ENCODE results near the gene RPE. TPM values are rescaled to one million over a fixed set of nuclear protein-coding genes. Genes with fewer than 3 reads are reported as not detected.

The RPE gene
- total RNA-seq, 2 experiments from 2014 or later: 50.2 to 52.6 TPM

GRCh38 chr2:209985874-209986273, 16.6 kb upstream of the RPE start:
- DNase-seq: no peak
- Mint-ChIP-seq H3K4me3 (no peak overlapping the region), H3K27ac (no peak overlapping the region), H3K27me3 (peaks cover 23% of the 10 kb centered on the region), H3K36me3 (no peaks in the 10 kb centered on the region), H3K9me3 (no peaks in the 10 kb centered on the region), H3K4me1 (no peaks in the 10 kb centered on the region)

- Mint-ChIP-seq H3K27ac (no peak overlapping the region), H3K36me3 (no peaks in the 10 kb centered on the region), H3K9me3 (no peaks in the 10 kb centered on the region), H3K4me3 (no peak overlapping the region), H3K27me3 (peaks cover 26% of the 10 kb centered on the region), H3K4me1 (no peaks in the 10 kb centered on the region)
- no peak for DNase-seq
Observed at GRCh38 chr2:209986415-209986814, 16.0 kb upstream of the RPE start.

GRCh38 chr2:209988010-209988409, 14.4 kb upstream of the RPE start:
- H3K27ac Mint-ChIP-seq: no peak overlapping the region
- no peak overlapping the region for H3K4me3 Mint-ChIP-seq
- peaks cover 30% of the 10 kb centered on the region for H3K27me3 Mint-ChIP-seq
- no peak for DNase-seq
- H3K4me1 Mint-ChIP-seq: no peaks in the 10 kb centered on the region
- no peaks in the 10 kb centered on the region for H3K36me3 Mint-ChIP-seq
- no peaks in the 10 kb centered on the region for H3K9me3 Mint-ChIP-seq

GRCh38 chr2:209990838-209991237, 11.6 kb upstream of the RPE start:
- H3K27ac Mint-ChIP-seq: no peak overlapping the region
- no peak for DNase-seq
- H3K27me3 Mint-ChIP-seq: peaks cover 19% of the 10 kb centered on the region
- H3K4me3 Mint-ChIP-seq: no peak overlapping the region
- no peaks in the 10 kb centered on the region for H3K9me3 Mint-ChIP-seq
- H3K36me3 Mint-ChIP-seq: no peaks in the 10 kb centered on the region
- H3K4me1 Mint-ChIP-seq: no peaks in the 10 kb centered on the region

GRCh38 chr2:209993968-209994367, 8.5 kb upstream of the RPE start:
- no peak overlapping the region for H3K4me3 Mint-ChIP-seq
- no peaks in the 10 kb centered on the region for H3K36me3 Mint-ChIP-seq
- DNase-seq: no peak
- H3K27me3 Mint-ChIP-seq: peaks cover 16% of the 10 kb centered on the region
- H3K27ac Mint-ChIP-seq: no peak overlapping the region
- H3K4me1 Mint-ChIP-seq: peaks cover 2% of the 10 kb centered on the region
- H3K9me3 Mint-ChIP-seq: no peaks in the 10 kb centered on the region

- Mint-ChIP-seq H3K27me3 (no peaks in the 10 kb centered on the region), H3K4me3 (no peak overlapping the region), H3K9me3 (peaks cover 3% of the 10 kb centered on the region), H3K36me3 (peaks cover 5% of the 10 kb centered on the region), H3K4me1 (peaks cover 14% of the 10 kb centered on the region), H3K27ac (no peak overlapping the region)
- DNase-seq: no peak
Observed at GRCh38 chr2:209998596-209998995, 3.8 kb upstream of the RPE start.

GRCh38 chr2:210000464-210001324, 1.7 kb upstream of the RPE start:
- Mint-ChIP-seq H3K4me3 (no peak overlapping the region), H3K27ac (no peak overlapping the region), H3K36me3 (peaks cover 15% of the 10 kb centered on the region), H3K27me3 (no peaks in the 10 kb centered on the region), H3K4me1 (peaks cover 30% of the 10 kb centered on the region), H3K9me3 (peaks cover 3% of the 10 kb centered on the region)
- no peak for DNase-seq

GRCh38 chr2:210003359-210003758, 921 bp downstream of the RPE start:
- no peaks in the 10 kb centered on the region for H3K27me3 Mint-ChIP-seq
- H3K27ac Mint-ChIP-seq: peak overlapping the region; percentile 96
- peak overlapping the region; percentile 92 for H3K4me3 Mint-ChIP-seq
- peaks cover 3% of the 10 kb centered on the region for H3K9me3 Mint-ChIP-seq
- H3K4me1 Mint-ChIP-seq: peaks cover 50% of the 10 kb centered on the region
- DNase-seq: no peak
- H3K36me3 Mint-ChIP-seq: peaks cover 28% of the 10 kb centered on the region

GRCh38 chr2:210004881-210005280, 2.4 kb downstream of the RPE start:
- Mint-ChIP-seq H3K36me3 (peaks cover 30% of the 10 kb centered on the region), H3K4me3 (peak overlapping the region; percentile 42), H3K9me3 (peaks cover 3% of the 10 kb centered on the region), H3K4me1 (peaks cover 50% of the 10 kb centered on the region), H3K27me3 (no peaks in the 10 kb centered on the region), H3K27ac (no peak overlapping the region)
- DNase-seq: no peak

GRCh38 chr2:210007895-210008294, 5.5 kb downstream of the RPE start:
- DNase-seq: no peak
- H3K27me3 Mint-ChIP-seq: no peaks in the 10 kb centered on the region
- H3K9me3 Mint-ChIP-seq: no peaks in the 10 kb centered on the region
- no peak overlapping the region for H3K4me3 Mint-ChIP-seq
- H3K36me3 Mint-ChIP-seq: peaks cover 40% of the 10 kb centered on the region
- H3K27ac Mint-ChIP-seq: no peak overlapping the region
- H3K4me1 Mint-ChIP-seq: peaks cover 45% of the 10 kb centered on the region

GRCh38 chr2:210009126-210009525, 6.7 kb downstream of the RPE start:
- no peaks in the 10 kb centered on the region for H3K9me3 Mint-ChIP-seq
- H3K27me3 Mint-ChIP-seq: no peaks in the 10 kb centered on the region
- H3K36me3 Mint-ChIP-seq: peaks cover 35% of the 10 kb centered on the region
- no peak overlapping the region for H3K27ac Mint-ChIP-seq
- no peak overlapping the region for H3K4me3 Mint-ChIP-seq
- peaks cover 42% of the 10 kb centered on the region for H3K4me1 Mint-ChIP-seq
- no peak for DNase-seq

GRCh38 chr2:210009896-210010295, 7.5 kb downstream of the RPE start:
- Mint-ChIP-seq H3K4me1 (peaks cover 37% of the 10 kb centered on the region), H3K27me3 (no peaks in the 10 kb centered on the region), H3K27ac (no peak overlapping the region), H3K9me3 (no peaks in the 10 kb centered on the region), H3K4me3 (no peak overlapping the region), H3K36me3 (peaks cover 31% of the 10 kb centered on the region)
- DNase-seq: no peak

GRCh38 chr2:210020138-210020537, 17.7 kb downstream of the RPE start:
- no peak for DNase-seq
- no peak overlapping the region for H3K27ac Mint-ChIP-seq
- peaks cover 3% of the 10 kb centered on the region for H3K4me1 Mint-ChIP-seq
- H3K27me3 Mint-ChIP-seq: no peaks in the 10 kb centered on the region
- H3K4me3 Mint-ChIP-seq: no peak overlapping the region
- H3K9me3 Mint-ChIP-seq: no peaks in the 10 kb centered on the region
- H3K36me3 Mint-ChIP-seq: peaks cover 11% of the 10 kb centered on the region

- no peak overlapping the region for H3K4me3 Mint-ChIP-seq
- H3K36me3 Mint-ChIP-seq: peaks cover 19% of the 10 kb centered on the region
- DNase-seq: no peak
- no peaks in the 10 kb centered on the region for H3K27me3 Mint-ChIP-seq
- H3K4me1 Mint-ChIP-seq: peaks cover 3% of the 10 kb centered on the region
- H3K27ac Mint-ChIP-seq: no peak overlapping the region
- no peaks in the 10 kb centered on the region for H3K9me3 Mint-ChIP-seq
Observed at GRCh38 chr2:210022824-210023223, 20.4 kb downstream of the RPE start.

GRCh38 chr2:210027608-210028007, 25.2 kb downstream of the RPE start:
- Mint-ChIP-seq H3K4me1 (no peaks in the 10 kb centered on the region), H3K36me3 (peaks cover 23% of the 10 kb centered on the region), H3K27ac (no peak overlapping the region), H3K27me3 (no peaks in the 10 kb centered on the region), H3K9me3 (peaks cover under 1% of the 10 kb centered on the region), H3K4me3 (no peak overlapping the region)
- DNase-seq: no peak

- Mint-ChIP-seq H3K27me3 (no peaks in the 10 kb centered on the region), H3K9me3 (peaks cover 6% of the 10 kb centered on the region), H3K4me1 (peaks cover 3% of the 10 kb centered on the region), H3K36me3 (peaks cover 26% of the 10 kb centered on the region), H3K4me3 (no peak overlapping the region), H3K27ac (no peak overlapping the region)
- DNase-seq: no peak
Observed at GRCh38 chr2:210028178-210028577, 25.7 kb downstream of the RPE start.
